Measurements from ENCODE around the gene CRYGS. TPM values are rescaled to one million over a fixed set of nuclear protein-coding genes. Genes with fewer than 3 reads are reported as not detected.

CRYGS gene
- total RNA-seq, 1 donor from 2014 or later = 1.3 TPM

- no peak for DNase-seq (ENCODE audit: low read depth)
- Histone ChIP-seq H2AFZ (ENCODE audit: low read depth, low read length) (no peak overlapping the region), H3K27me3 (ENCODE audit: insufficient read depth, low read length) (peaks cover 13% of the 10 kb centered on the region), H3K36me3 (ENCODE audit: insufficient read depth, low read length) (no peaks in the 10 kb centered on the region), H3K4me1 (ENCODE audit: insufficient read depth, low read length) (no peaks in the 10 kb centered on the region), H3K9me3 (ENCODE audit: insufficient read depth, low read depth, low read length) (no peaks in the 10 kb centered on the region), H4K20me1 (ENCODE audit: insufficient read depth, low read length) (no peaks in the 10 kb centered on the region), H3K4me2 (ENCODE audit: low read length) (no peak overlapping the region), H3K4me3 (ENCODE audit: insufficient read depth, low read depth, low read length) (no peak overlapping the region), H3K9ac (ENCODE audit: low read length) (no peak overlapping the region), H3K79me2 (ENCODE audit: insufficient read depth, low read length) (no peaks in the 10 kb centered on the region), H3K27ac (ENCODE audit: low read depth, low read length) (no peak overlapping the region)
- no peak for FAIRE-seq
- H3K36me3 Mint-ChIP-seq (ENCODE audit: low read depth, unreplicated experiment) = peaks cover 3% of the 10 kb centered on the region
- peaks cover 39% of the 10 kb centered on the region for H3K27me3 Mint-ChIP-seq (ENCODE audit: low read depth, unreplicated experiment)
- no peak overlapping the region for H3K4me3 Mint-ChIP-seq (ENCODE audit: unreplicated experiment)
- no peaks in the 10 kb centered on the region for H3K9me3 Mint-ChIP-seq (ENCODE audit: unreplicated experiment)
- H3K4me1 Mint-ChIP-seq (ENCODE audit: low read depth, unreplicated experiment) = peaks cover 10% of the 10 kb centered on the region
- no peak overlapping the region for H3K27ac Mint-ChIP-seq (ENCODE audit: unreplicated experiment)
- TF ChIP-seq, protein P1, sequence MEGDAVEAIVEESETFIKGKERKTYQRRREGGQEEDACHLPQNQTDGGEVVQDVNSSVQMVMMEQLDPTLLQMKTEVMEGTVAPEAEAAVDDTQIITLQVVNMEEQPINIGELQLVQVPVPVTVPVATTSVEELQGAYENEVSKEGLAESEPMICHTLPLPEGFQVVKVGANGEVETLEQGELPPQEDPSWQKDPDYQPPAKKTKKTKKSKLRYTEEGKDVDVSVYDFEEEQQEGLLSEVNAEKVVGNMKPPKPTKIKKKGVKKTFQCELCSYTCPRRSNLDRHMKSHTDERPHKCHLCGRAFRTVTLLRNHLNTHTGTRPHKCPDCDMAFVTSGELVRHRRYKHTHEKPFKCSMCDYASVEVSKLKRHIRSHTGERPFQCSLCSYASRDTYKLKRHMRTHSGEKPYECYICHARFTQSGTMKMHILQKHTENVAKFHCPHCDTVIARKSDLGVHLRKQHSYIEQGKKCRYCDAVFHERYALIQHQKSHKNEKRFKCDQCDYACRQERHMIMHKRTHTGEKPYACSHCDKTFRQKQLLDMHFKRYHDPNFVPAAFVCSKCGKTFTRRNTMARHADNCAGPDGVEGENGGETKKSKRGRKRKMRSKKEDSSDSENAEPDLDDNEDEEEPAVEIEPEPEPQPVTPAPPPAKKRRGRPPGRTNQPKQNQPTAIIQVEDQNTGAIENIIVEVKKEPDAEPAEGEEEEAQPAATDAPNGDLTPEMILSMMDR (IDR thresholded peaks at IDR 0.05; ENCODE audit: insufficient read depth, low read depth, low read length) = no peak
- no peak for TF ChIP-seq EZH2 (IDR thresholded peaks at IDR 0.05; ENCODE audit: insufficient read depth, low read length)
These were observed 37.9 kb downstream of the CRYGS start for GRCh38 chr3:186506191-186506739.

GRCh38 chr3:186502966-186503712 is 41.0 kb downstream of the CRYGS start:
- Mint-ChIP-seq H3K4me3 (ENCODE audit: unreplicated experiment) (no peak overlapping the region), H3K36me3 (ENCODE audit: low read depth, unreplicated experiment) (peaks cover 3% of the 10 kb centered on the region), H3K9me3 (ENCODE audit: unreplicated experiment) (no peaks in the 10 kb centered on the region), H3K27me3 (ENCODE audit: low read depth, unreplicated experiment) (peaks cover 32% of the 10 kb centered on the region), H3K27ac (ENCODE audit: unreplicated experiment) (no peak overlapping the region), H3K4me1 (ENCODE audit: low read depth, unreplicated experiment) (peaks cover 7% of the 10 kb centered on the region)
- H3K79me2 ChIP-seq (ENCODE audit: insufficient read depth, low read length) = no peaks in the 10 kb centered on the region
- no peaks in the 10 kb centered on the region for H3K36me3 ChIP-seq (ENCODE audit: insufficient read depth, low read length)
- no peak overlapping the region for H3K4me2 ChIP-seq (ENCODE audit: low read length)
- H3K9ac ChIP-seq (ENCODE audit: low read length) = no peak overlapping the region
- DNase-seq (ENCODE audit: low read depth) = no peak
- H3K4me1 ChIP-seq (ENCODE audit: insufficient read depth, low read length) = no peaks in the 10 kb centered on the region
- FAIRE-seq = no peak
- no peaks in the 10 kb centered on the region for H4K20me1 ChIP-seq (ENCODE audit: insufficient read depth, low read length)
- H3K27ac ChIP-seq (ENCODE audit: low read depth, low read length) = no peak overlapping the region
- H3K27me3 ChIP-seq (ENCODE audit: insufficient read depth, low read length) = peaks cover 13% of the 10 kb centered on the region
- no peaks in the 10 kb centered on the region for H3K9me3 ChIP-seq (ENCODE audit: insufficient read depth, low read depth, low read length)
- no peak overlapping the region for H3K4me3 ChIP-seq (ENCODE audit: insufficient read depth, low read depth, low read length)
- no peak overlapping the region for H2AFZ ChIP-seq (ENCODE audit: low read depth, low read length)
- TF ChIP-seq, protein P1 (IDR thresholded peaks at IDR 0.05; ENCODE audit: insufficient read depth, low read depth, low read length) = no peak
- no peak for TF ChIP-seq EZH2 (IDR thresholded peaks at IDR 0.05; ENCODE audit: insufficient read depth, low read length)
